ENCODE measurements around the gene TRPM8.
A peak's percentile ranks its signal among the peaks of the same experiment; 100 is the strongest.

- TF ChIP-seq, protein P1, sequence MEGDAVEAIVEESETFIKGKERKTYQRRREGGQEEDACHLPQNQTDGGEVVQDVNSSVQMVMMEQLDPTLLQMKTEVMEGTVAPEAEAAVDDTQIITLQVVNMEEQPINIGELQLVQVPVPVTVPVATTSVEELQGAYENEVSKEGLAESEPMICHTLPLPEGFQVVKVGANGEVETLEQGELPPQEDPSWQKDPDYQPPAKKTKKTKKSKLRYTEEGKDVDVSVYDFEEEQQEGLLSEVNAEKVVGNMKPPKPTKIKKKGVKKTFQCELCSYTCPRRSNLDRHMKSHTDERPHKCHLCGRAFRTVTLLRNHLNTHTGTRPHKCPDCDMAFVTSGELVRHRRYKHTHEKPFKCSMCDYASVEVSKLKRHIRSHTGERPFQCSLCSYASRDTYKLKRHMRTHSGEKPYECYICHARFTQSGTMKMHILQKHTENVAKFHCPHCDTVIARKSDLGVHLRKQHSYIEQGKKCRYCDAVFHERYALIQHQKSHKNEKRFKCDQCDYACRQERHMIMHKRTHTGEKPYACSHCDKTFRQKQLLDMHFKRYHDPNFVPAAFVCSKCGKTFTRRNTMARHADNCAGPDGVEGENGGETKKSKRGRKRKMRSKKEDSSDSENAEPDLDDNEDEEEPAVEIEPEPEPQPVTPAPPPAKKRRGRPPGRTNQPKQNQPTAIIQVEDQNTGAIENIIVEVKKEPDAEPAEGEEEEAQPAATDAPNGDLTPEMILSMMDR (IDR thresholded peaks at IDR 0.05; ENCODE audit: low read depth, low read length), result peak; percentile 74
- TF ChIP-seq POLR2A (IDR thresholded peaks at IDR 0.05; ENCODE audit: extremely low read depth, insufficient read length), result no peak
- no peak for TF ChIP-seq MAX (IDR thresholded peaks at IDR 0.05; ENCODE audit: low read depth, low read length)
Observed at GRCh38 chr2:233928594-233929351, 11.6 kb downstream of the TRPM8 start.

All from NB4 (cell line).